ENCODE data around the gene RNF215. TPM values are rescaled to one million over a fixed set of nuclear protein-coding genes. Genes with fewer than 3 reads are reported as not detected.

Gene RNF215
- total RNA-seq, result 10 to 100 TPM in 1 of 5 experiments, 1 to 10 TPM in 4; 4.3 to 10.8 (median 5.3) TPM
- polyA plus RNA-seq, result 1 to 10 TPM in 1 of 2 donors, under 1 TPM in 1; 0.08 to 1.1 TPM
- 6.3 reads per million, percentile 28 among the genes with 10 or more reads in this experiment for total RNA-seq

DNA sequence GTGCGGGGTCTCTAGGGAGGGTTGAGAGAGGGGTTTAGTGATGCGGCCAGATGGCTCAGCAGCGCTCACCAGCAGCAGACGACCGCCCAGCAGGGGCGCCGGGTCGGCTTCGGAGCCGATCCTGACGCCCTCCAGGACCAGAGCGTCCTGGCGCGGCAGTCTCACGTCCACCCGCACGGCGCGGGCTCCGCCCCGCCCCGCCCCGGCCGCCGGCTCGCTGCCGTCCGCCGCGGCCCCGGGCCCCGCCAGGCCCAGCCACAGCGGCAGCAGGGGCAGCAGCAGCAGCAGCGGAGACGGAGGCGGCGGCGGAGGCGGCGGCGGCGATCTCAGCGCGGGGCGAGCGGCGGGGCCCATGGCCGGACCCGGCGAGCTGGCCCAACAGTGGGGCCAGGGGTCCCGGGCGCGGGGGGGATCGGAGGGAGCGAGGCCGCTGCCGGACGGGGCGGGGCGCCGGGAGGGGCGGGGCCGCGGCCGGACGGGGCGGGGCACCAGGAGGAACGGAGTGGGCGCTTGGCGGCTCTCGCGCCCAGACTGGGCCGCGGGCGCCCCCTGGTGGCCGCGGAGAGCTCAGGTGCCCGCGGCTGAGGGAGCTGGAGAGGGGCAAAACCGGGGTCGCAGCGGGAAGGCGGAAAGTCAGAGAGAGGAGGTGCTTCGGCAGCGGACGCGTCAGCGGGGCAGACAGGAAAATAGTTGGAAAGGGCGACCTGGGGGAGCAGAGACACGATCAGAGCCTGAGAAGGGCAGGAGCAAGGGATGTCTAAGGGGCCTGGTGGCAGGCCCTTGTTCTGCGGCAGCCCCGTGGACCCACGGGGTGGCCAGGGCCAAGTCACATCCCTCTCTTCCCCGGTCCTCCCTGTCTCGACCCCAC, at the start of gene RNF215:
Gene RNF215, minus strand, starts transcription at position 452 of the 868 bp plus-strand sequence. Its CDS starts 98 bp downstream, at position 354.
- Mint-ChIP-seq H3K27ac (peak within 1 kb of the TSS in 6 of 9 donors; percentile 41 to 86 (median 70)), H3K27me3 (peaks cover 0 to 4% (median 0%) of the 10 kb centered on the region in 5 donors), H3K4me3 (peak within 1 kb of the TSS; percentile 54 to 83 (median 78)), H3K36me3 (no peaks in the 10 kb centered on the region), H3K4me1 (peaks cover 16 to 22% (median 20%) of the 10 kb centered on the region in 7 donors), H3K9me3 (no peaks in the 10 kb centered on the region)
- ATAC-seq, result peak; percentile 97
- Histone ChIP-seq H3K9me3 (ENCODE audit: control insufficient read depth in 2 of 3, low read length in 3 of 3) (no peaks in the 10 kb centered on the region), H3K27me3 (ENCODE audit: control insufficient read depth in 2 of 2, insufficient read depth in 2 of 2, low read length in 2 of 2) (no peaks in the 10 kb centered on the region), H3K27ac (ENCODE audit: low read depth, low read length) (peak within 1 kb of the TSS; percentile 26), H3K4me3 (ENCODE audit: low read length) (no peak within 1 kb of the TSS), H3K4me1 (ENCODE audit: control insufficient read depth in 2 of 2, insufficient read depth in 2 of 2, low read length in 2 of 2) (peaks cover 3 to 10% of the 10 kb centered on the region in 2 donors), H3K36me3 (ENCODE audit: control insufficient read depth in 2 of 3, insufficient read depth in 3 of 3, low read length in 3 of 3) (no peaks in the 10 kb centered on the region)
- peak; percentile 55 to 92 (median 82) for DNase-seq
- CTCF ChIA-PET, result interaction anchor here (0.7 to 9.0 kb wide), 21 partner anchors 10 to 283 kb away, joined by 3 to 157 read pairs (median 4); partner anchors contain the start of genes CASTOR1 and SEC14L2
- intact Hi-C loops (cut with micrococcal nuclease), result loop anchor here (1.0 to 2.0 kb wide), 7 partner anchors 31 to 279 kb away; partner anchors contain the start of genes SF3A1 (in 2 of the 2) and TBC1D10A (in 2 of the 2)
- POLR2A ChIA-PET, result interaction anchor here (0.9 to 10.1 kb wide), 3 partner anchors 31 to 97 kb away, joined by 4 to 84 read pairs (median 5); partner anchors contain the start of genes CASTOR1, CCDC157 and SF3A1

DNA sequence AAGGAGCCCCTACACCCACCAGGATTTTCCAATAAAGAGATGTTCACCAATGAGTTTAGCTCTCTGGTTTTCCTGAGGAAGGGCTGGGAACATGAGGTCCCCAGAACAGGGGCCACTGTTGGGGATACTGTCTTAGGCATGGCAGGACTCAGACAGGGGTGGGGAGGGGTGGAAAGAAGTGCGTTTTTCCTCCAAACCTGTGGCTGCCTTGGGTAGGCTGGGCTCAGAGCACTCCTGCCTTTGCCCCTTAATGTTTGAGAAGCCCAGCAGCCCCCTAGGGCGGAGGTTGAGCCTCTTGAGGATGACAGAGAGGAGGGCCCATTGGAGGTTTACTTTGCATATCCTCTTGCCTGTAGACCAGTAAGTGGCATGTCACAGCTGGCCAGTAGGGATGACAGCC, 49.0 kb upstream of the RNF215 start:
- Mint-ChIP-seq H3K27me3 (peaks cover 16 to 29% (median 23%) of the 10 kb centered on the region in 5 donors), H3K36me3 (peaks cover 0 to 16% (median 5%) of the 10 kb centered on the region in 5 donors), H3K9me3 (peaks cover 9 to 18% (median 13%) of the 10 kb centered on the region in 11 donors), H3K4me1 (peaks cover 10 to 28% (median 26%) of the 10 kb centered on the region in 7 donors), H3K4me3 (peak overlapping the region; percentile 57 to 90 (median 83)), H3K27ac (peak overlapping the region; percentile 88 to 100 (median 98))
- intact Hi-C loops (cut with micrococcal nuclease), result loop anchor here in 1 of 2 donors (1.0 kb wide), 1 partner anchor 170 kb away; the partner anchor contains the start of gene OSM
- DNase-seq (no peak), ATAC-seq (no peak)
- CTCF ChIA-PET, result interaction anchor here (0.6 to 6.0 kb wide), 8 partner anchors 8 to 1750 kb away, joined by 3 to 46 read pairs (median 4); partner anchors contain the start of gene MTFP1
- POLR2A ChIA-PET, result interaction anchor here (0.6 to 6.3 kb wide), 4 partner anchors 8 to 1744 kb away, joined by 3 to 88 read pairs (median 3); partner anchors contain the start of gene MTFP1
- Histone ChIP-seq H3K4me1 (ENCODE audit: control insufficient read depth in 2 of 2, insufficient read depth in 2 of 2, low read length in 2 of 2) (peaks cover 16 to 21% of the 10 kb centered on the region in 2 donors), H3K27ac (ENCODE audit: low read depth, low read length) (peak overlapping the region; percentile 99), H3K4me3 (ENCODE audit: low read length) (peak overlapping the region; percentile 53), H3K27me3 (ENCODE audit: control insufficient read depth in 2 of 2, insufficient read depth in 2 of 2, low read length in 2 of 2) (peaks cover 3 to 6% of the 10 kb centered on the region in 2 donors), H3K36me3 (ENCODE audit: control insufficient read depth in 2 of 3, insufficient read depth in 3 of 3, low read length in 3 of 3) (no peaks in the 10 kb centered on the region), H3K9me3 (ENCODE audit: control insufficient read depth in 2 of 3, low read length in 3 of 3) (peaks cover 0 to 4% (median 0%) of the 10 kb centered on the region in 3 experiments)

DNA sequence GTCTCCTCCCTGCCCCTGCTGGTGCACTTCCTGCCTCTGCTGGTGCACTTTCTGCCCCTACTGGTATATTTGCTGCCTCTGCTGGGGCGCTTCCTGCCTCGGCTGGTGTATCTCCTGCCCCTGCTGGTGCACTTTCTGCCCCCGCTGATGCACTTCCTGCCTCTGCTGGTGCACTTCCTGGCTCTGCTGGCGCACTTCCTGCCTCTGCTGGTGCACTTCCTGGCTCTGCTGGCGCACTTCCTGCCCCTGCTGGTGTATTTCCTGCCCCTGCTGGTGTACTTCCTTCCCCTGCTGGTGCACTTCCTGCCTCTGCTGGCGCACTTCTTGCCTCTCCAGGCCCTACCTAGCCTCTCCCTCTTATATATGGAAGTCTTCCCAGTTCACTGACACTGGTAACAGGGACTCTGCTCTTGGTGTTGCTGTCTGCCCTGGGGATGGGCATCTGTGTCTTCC, 48.5 kb upstream of the RNF215 start:
- Histone ChIP-seq H3K27ac (ENCODE audit: low read depth, low read length) (peak overlapping the region; percentile 99), H3K4me3 (ENCODE audit: low read length) (peak overlapping the region; percentile 53), H3K27me3 (ENCODE audit: control insufficient read depth in 2 of 2, insufficient read depth in 2 of 2, low read length in 2 of 2) (peaks cover 3 to 6% of the 10 kb centered on the region in 2 donors), H3K9me3 (ENCODE audit: control insufficient read depth in 2 of 3, low read length in 3 of 3) (peaks cover 0 to 4% (median 0%) of the 10 kb centered on the region in 3 experiments), H3K36me3 (ENCODE audit: control insufficient read depth in 2 of 3, insufficient read depth in 3 of 3, low read length in 3 of 3) (no peaks in the 10 kb centered on the region), H3K4me1 (ENCODE audit: control insufficient read depth in 2 of 2, insufficient read depth in 2 of 2, low read length in 2 of 2) (peaks cover 16 to 21% of the 10 kb centered on the region in 2 donors)
- ATAC-seq (peak; percentile 94), DNase-seq (peak; percentile 45 to 97 (median 92))
- Mint-ChIP-seq H3K4me3 (peak overlapping the region; percentile 57 to 90 (median 83)), H3K9me3 (peaks cover 8 to 18% (median 13%) of the 10 kb centered on the region in 11 donors), H3K27me3 (peaks cover 12 to 24% (median 18%) of the 10 kb centered on the region in 5 donors), H3K27ac (peak overlapping the region; percentile 88 to 100 (median 98)), H3K4me1 (peaks cover 10 to 26% (median 23%) of the 10 kb centered on the region in 7 donors), H3K36me3 (peaks cover 0 to 16% (median 5%) of the 10 kb centered on the region in 5 donors)
- ChIA-PET CTCF (interaction anchor here (0.9 to 6.0 kb wide), 6 partner anchors 8 to 49 kb away, joined by 3 to 46 read pairs (median 4); partner anchors contain the start of gene MTFP1), POLR2A (interaction anchor here (0.6 to 6.3 kb wide), 3 partner anchors 9 to 1745 kb away, joined by 3 to 88 read pairs (median 3); partner anchors contain the start of gene MTFP1)
- intact Hi-C loops (cut with micrococcal nuclease), result loop anchor here (1.0 to 2.0 kb wide), 7 partner anchors 9 to 533 kb away; partner anchors contain the start of genes CASTOR1 (in 1 of the 2), MORC2 (in 1 of the 2), OSM (in 1 of the 2) and SF3A1 (in 1 of the 2)

DNA sequence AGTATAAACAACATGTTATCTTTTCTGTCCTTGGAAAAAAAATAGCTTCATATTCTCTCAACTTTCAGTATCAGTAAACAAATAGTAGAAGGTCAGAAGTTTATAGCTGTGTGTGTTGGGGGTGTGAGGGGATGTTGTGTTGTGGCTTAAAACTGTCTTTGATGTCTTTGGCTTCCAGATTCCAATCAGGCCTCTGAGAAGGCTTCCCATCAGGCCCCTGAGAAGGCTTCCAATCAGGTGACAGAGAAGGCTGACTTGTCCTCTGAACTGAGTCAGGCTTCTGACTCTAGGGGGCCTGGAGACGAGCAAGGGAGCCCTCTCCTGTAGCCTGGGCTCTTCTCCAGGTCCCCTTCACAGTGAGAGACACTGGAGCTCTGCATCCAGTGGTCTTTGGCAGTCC, 47.6 kb upstream of the RNF215 start:
- Mint-ChIP-seq H3K36me3 (peaks cover 0 to 22% (median 9%) of the 10 kb centered on the region in 5 donors), H3K4me1 (peaks cover 10 to 26% (median 23%) of the 10 kb centered on the region in 7 donors), H3K9me3 (peaks cover 8 to 18% (median 13%) of the 10 kb centered on the region in 11 donors), H3K27me3 (peaks cover 7 to 16% (median 10%) of the 10 kb centered on the region in 5 donors), H3K4me3 (peak overlapping the region in 6 of 10 donors; percentile 3 to 90 (median 64)), H3K27ac (peak overlapping the region; percentile 88 to 100 (median 98))
- intact Hi-C loops (cut with micrococcal nuclease), result loop anchor here (1.0 to 2.0 kb wide), 6 partner anchors 9 to 534 kb away; partner anchors contain the start of genes CASTOR1 (in 1 of the 2), MORC2 (in 1 of the 2), SF3A1 (in 1 of the 2) and TUG1 (in 1 of the 2)
- ATAC-seq (no peak), DNase-seq (no peak)
- ChIA-PET CTCF (interaction anchor here (1.4 to 6.0 kb wide), 5 partner anchors 9 to 146 kb away, joined by 4 to 46 read pairs (median 4); partner anchors contain the start of genes CASTOR1 and MTFP1), POLR2A (interaction anchor here (0.7 to 6.3 kb wide), 4 partner anchors 10 to 146 kb away, joined by 3 to 88 read pairs (median 4); partner anchors contain the start of genes CASTOR1 and MTFP1)
- peak overlapping the region; percentile 99 for H3K27ac ChIP-seq (ENCODE audit: low read depth, low read length)
- peaks cover 0 to 4% (median 0%) of the 10 kb centered on the region in 3 experiments for H3K9me3 ChIP-seq (ENCODE audit: control insufficient read depth in 2 of 3, low read length in 3 of 3)
- no peaks in the 10 kb centered on the region for H3K36me3 ChIP-seq (ENCODE audit: control insufficient read depth in 2 of 3, insufficient read depth in 3 of 3, low read length in 3 of 3)
- H3K4me3 ChIP-seq (ENCODE audit: low read length), result peak overlapping the region; percentile 24
- H3K4me1 ChIP-seq (ENCODE audit: control insufficient read depth in 2 of 2, insufficient read depth in 2 of 2, low read length in 2 of 2), result peaks cover 16 to 21% of the 10 kb centered on the region in 2 donors
- peaks cover 3 to 6% of the 10 kb centered on the region in 2 donors for H3K27me3 ChIP-seq (ENCODE audit: control insufficient read depth in 2 of 2, insufficient read depth in 2 of 2, low read length in 2 of 2)

DNA sequence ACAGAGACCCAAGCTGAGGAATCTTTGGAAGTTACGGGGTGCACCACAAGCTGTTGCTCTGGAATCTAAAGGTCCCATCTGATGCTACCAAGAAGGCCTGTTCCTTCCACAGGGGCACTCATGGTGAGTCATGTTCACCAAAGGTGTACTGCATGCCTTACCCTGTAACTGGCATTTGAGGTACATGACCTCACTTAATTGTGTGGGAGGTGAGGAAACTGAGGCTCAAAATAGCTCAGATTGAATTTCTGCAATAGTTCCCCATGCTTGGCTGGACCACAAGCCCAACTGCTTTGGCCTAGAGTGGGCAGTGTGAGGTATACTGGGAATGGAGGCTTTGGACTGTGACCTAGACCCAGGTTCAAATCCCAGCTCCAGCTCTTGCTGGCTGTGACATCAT, 46.6 kb upstream of the RNF215 start:
- Mint-ChIP-seq H3K27ac (peak overlapping the region in 5 of 9 donors; percentile 92 to 100 (median 100)), H3K9me3 (peaks cover 6 to 18% (median 13%) of the 10 kb centered on the region in 11 donors), H3K27me3 (peaks cover 5 to 11% (median 8%) of the 10 kb centered on the region in 5 donors), H3K4me3 (no peak overlapping the region), H3K36me3 (peaks cover 0 to 23% (median 9%) of the 10 kb centered on the region in 5 donors), H3K4me1 (peaks cover 10 to 26% (median 23%) of the 10 kb centered on the region in 7 donors)
- peaks cover 0 to under 1% (median 0%) of the 10 kb centered on the region in 3 experiments for H3K36me3 ChIP-seq (ENCODE audit: control insufficient read depth in 2 of 3, insufficient read depth in 3 of 3, low read length in 3 of 3)
- intact Hi-C loops (cut with micrococcal nuclease), result loop anchor here in 1 of 2 donors (2.0 kb wide), 3 partner anchors 43 to 535 kb away; partner anchors contain the start of genes MORC2 and TUG1
- H3K4me1 ChIP-seq (ENCODE audit: control insufficient read depth in 2 of 2, insufficient read depth in 2 of 2, low read length in 2 of 2), result peaks cover 16 to 21% of the 10 kb centered on the region in 2 donors
- peaks cover 3 to 6% of the 10 kb centered on the region in 2 donors for H3K27me3 ChIP-seq (ENCODE audit: control insufficient read depth in 2 of 2, insufficient read depth in 2 of 2, low read length in 2 of 2)
- H3K4me3 ChIP-seq (ENCODE audit: low read length), result no peak overlapping the region
- DNase-seq (no peak), ATAC-seq (no peak)
- POLR2A ChIA-PET, result interaction anchor here (1.8 to 6.3 kb wide), 2 partner anchors 9 to 41 kb away, joined by 5 to 88 read pairs; partner anchors contain the start of gene MTFP1
- peaks cover 0 to 4% (median 0%) of the 10 kb centered on the region in 3 experiments for H3K9me3 ChIP-seq (ENCODE audit: control insufficient read depth in 2 of 3, low read length in 3 of 3)
- CTCF ChIA-PET, result interaction anchor here (0.8 to 6.0 kb wide), 4 partner anchors 9 to 145 kb away, joined by 3 to 46 read pairs (median 6); partner anchors contain the start of genes CASTOR1 and MTFP1
- H3K27ac ChIP-seq (ENCODE audit: low read depth, low read length), result no peak overlapping the region

All from naive thymus-derived CD4-positive, alpha-beta T cell (primary cell).